GM10248 (cell line): ENCODE results near the gene ITGAV.

ENCODE experiments used
- CTCF ChIA-PET: fragments of 300-600 bp; sonication (Branson Sonifier 250); formaldehyde crosslinking; extraction: SDS; loops from one replicate; lab custom pipeline; 2021; ENCODE audit warnings: antibody characterized with exemption; lab: Yijun Ruan, JAX
- POLR2A ChIA-PET: fragments of 350-650 bp; sonication (Branson Sonifier 250); formaldehyde crosslinking; extraction: SDS; loops from one replicate; lab custom pipeline; 2020; ENCODE audit warnings: antibody characterized with exemption; lab: Yijun Ruan, JAX
- DNase-seq: peaks from one replicate; pipeline ENCODE4 v3.0.0; 2012; ENCODE audit errors: extremely low spot score
- TF ChIP-seq, protein P1 (sequence below): IDR thresholded peaks from 2 replicates; pipeline ENCODE4 v1.5.1; 2012; ENCODE audit warnings: mild to moderate bottlenecking, low read depth; ENCODE audit errors: extremely low read depth, missing control alignments, control extremely low read depth

ITGAV gene

DNA sequence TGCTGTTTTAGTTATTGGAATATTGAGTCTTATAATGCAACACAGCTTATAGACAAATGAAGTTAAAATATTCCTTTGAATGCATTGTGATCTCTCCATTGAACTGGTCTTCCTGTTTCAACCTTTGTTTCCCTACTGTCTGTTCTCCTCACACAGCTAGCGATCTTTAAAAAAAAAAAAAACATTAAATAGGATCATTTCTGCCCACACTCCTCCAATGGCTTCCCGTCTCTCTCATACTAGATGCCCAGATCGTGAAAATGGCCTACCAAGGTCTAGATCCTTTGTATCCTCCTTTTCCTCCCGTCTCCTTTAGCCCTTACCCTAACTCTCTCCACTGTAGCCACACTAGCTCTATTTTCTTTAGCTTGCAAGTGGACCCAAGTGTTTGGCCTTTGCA, 106.4 kb downstream of the ITGAV start:
- TF ChIP-seq, protein P1, sequence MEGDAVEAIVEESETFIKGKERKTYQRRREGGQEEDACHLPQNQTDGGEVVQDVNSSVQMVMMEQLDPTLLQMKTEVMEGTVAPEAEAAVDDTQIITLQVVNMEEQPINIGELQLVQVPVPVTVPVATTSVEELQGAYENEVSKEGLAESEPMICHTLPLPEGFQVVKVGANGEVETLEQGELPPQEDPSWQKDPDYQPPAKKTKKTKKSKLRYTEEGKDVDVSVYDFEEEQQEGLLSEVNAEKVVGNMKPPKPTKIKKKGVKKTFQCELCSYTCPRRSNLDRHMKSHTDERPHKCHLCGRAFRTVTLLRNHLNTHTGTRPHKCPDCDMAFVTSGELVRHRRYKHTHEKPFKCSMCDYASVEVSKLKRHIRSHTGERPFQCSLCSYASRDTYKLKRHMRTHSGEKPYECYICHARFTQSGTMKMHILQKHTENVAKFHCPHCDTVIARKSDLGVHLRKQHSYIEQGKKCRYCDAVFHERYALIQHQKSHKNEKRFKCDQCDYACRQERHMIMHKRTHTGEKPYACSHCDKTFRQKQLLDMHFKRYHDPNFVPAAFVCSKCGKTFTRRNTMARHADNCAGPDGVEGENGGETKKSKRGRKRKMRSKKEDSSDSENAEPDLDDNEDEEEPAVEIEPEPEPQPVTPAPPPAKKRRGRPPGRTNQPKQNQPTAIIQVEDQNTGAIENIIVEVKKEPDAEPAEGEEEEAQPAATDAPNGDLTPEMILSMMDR = no peak
- CTCF ChIA-PET = no interaction called here
- DNase-seq = no peak
- POLR2A ChIA-PET = no interaction called here

GRCh38 chr2:186696804-186697203, 106.9 kb downstream of the ITGAV start:
- ChIA-PET POLR2A (no interaction called here), CTCF (interaction anchor here (1.5 kb wide), 1 partner anchor 13 kb away, joined by 5 read pairs; no protein-coding TSS in a partner anchor)
- TF ChIP-seq, protein P1 = no peak
- DNase-seq = no peak

DNA sequence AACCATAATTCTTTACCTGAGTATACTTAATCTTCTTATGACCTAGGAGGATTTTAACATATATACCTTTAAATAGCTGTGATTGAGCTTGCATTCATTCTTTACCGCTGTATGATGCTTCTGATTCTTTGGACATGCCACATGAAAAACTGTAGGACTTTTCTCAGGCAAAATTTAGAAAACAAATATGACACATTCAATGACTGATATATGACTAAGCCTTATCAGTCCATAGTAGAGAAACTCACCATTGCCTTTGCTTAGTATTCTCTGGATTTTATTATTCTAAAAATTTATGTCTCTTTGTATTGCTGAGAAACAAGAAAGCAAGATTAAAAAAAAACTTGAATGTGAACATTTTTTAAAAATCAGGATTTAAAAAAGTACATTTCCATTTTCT, 107.7 kb downstream of the ITGAV start:
- ChIA-PET CTCF (interaction anchor here (1.5 kb wide), 1 partner anchor 12 kb away, joined by 5 read pairs; no protein-coding TSS in a partner anchor), POLR2A (no interaction called here)
- TF ChIP-seq, protein P1 = no peak
- no peak for DNase-seq

GRCh38 chr2:186699742-186700141, 109.9 kb downstream of the ITGAV start:
- POLR2A ChIA-PET = no interaction called here
- TF ChIP-seq, protein P1 = no peak
- CTCF ChIA-PET = no interaction called here
- no peak for DNase-seq

GRCh38 chr2:186702006-186702405, 112.2 kb downstream of the ITGAV start:
- CTCF ChIA-PET = interaction anchor here (1.3 kb wide), 1 partner anchor 13 kb away, joined by 5 read pairs; no protein-coding TSS in a partner anchor
- no peak for DNase-seq
- TF ChIP-seq, protein P1 = no peak
- POLR2A ChIA-PET = no interaction called here

GRCh38 chr2:186702501-186702900, 112.6 kb downstream of the ITGAV start:
- ChIA-PET CTCF (interaction anchor here (1.3 kb wide), 1 partner anchor 13 kb away, joined by 5 read pairs; no protein-coding TSS in a partner anchor), POLR2A (no interaction called here)
- no peak for DNase-seq
- TF ChIP-seq, protein P1 = no peak

- CTCF ChIA-PET = interaction anchor here (0.8 kb wide), 1 partner anchor 11 kb away, joined by 3 read pairs; the partner anchor contains the start of gene FAM171B
Observed at GRCh38 chr2:186704897-186705296, 115.0 kb downstream of the ITGAV start.

More at GRCh38 chr2:186704897-186705296, 115.0 kb downstream of the ITGAV start:
- POLR2A ChIA-PET = no interaction called here
- no peak for DNase-seq
- TF ChIP-seq, protein P1 = no peak
